K562 (cell line): ENCODE results near the gene ATAD5.

ENCODE experiments used
- ARID1B ChIP-seq: fragments of 450-650 bp; IDR thresholded peaks from 2 replicates; pipeline ENCODE4 v1.6.1; 2016; ENCODE audit warnings: antibody characterized with exemption, mild to moderate bottlenecking, inconsistent platforms
- ATF7 ChIP-seq: fragments of 450-650 bp; IDR thresholded peaks from 2 replicates; pipeline ENCODE4 v1.7.1; 2014; ENCODE audit warnings: mild to moderate bottlenecking, moderate library complexity
- DDX20 ChIP-seq: fragments of 450-650 bp; IDR thresholded peaks from 2 replicates; pipeline ENCODE4 v1.6.1; 2016; ENCODE audit warnings: missing genetic modification characterization, low read depth, mild to moderate bottlenecking, missing compliant biosample characterization, moderate library complexity
- KDM2B ChIP-seq: fragments of 250-450 bp; sonication (Bioruptor Pico); IDR thresholded peaks from 2 replicates; pipeline ENCODE4 v1.8.0; 2021; ENCODE audit warnings: mild to moderate bottlenecking, moderate library complexity
- KLF10 ChIP-seq: fragments of 250-450 bp; sonication (Bioruptor Pico); IDR thresholded peaks from 2 replicates; pipeline ENCODE4 v1.6.1; 2021; ENCODE audit warnings: matching md5 sums
- REST ChIP-seq, 2 experiments: fragments of 450-650 bp; formaldehyde crosslinking in 1 of 2; IDR thresholded peaks; 2 replicates each; pipeline versions ENCODE4 v1.4.0 to v1.6.1; 2014 to 2020; ENCODE audit warnings: mild to moderate bottlenecking in 2 of 2, borderline replicate concordance in 1 of 2, low read depth in 1 of 2
- RFX5 ChIP-seq: IDR thresholded peaks from 2 replicates; pipeline ENCODE4 v1.6.1; 2011; ENCODE audit warnings: low read depth, mild to moderate bottlenecking, improper control_type of control experiment, low read length
- SETDB1 ChIP-seq: IDR thresholded peaks from one replicate; pipeline ENCODE4 v1.6.1; 2012; ENCODE audit warnings: low read length, control low read depth, inconsistent platforms
- SMARCA4 ChIP-seq: fragments of 450-650 bp; IDR thresholded peaks from 2 replicates; pipeline ENCODE4 v1.6.1; 2016
- SP1 ChIP-seq: sonication (generic); formaldehyde crosslinking; IDR thresholded peaks from 2 replicates; pipeline ENCODE4 v1.8.1; 2022; ENCODE audit warnings: mild to moderate bottlenecking, missing genetic modification reagents
- SPI1 ChIP-seq: IDR thresholded peaks from 2 replicates; pipeline ENCODE4 v1.6.1; 2011; ENCODE audit warnings: low read depth, low read length, control low read depth, borderline replicate concordance
- TF ChIP-seq, protein P1 (sequence below), 2 experiments: fragments of 450-650 bp in 1 of 2; sonication (generic) in 1 of 2; formaldehyde crosslinking in 1 of 2; IDR thresholded peaks in 1 of 2; conservative IDR thresholded peaks in 1 of 2; 2 replicates each; pipeline versions ENCODE4 v1.6.1 to v1.8.1; 2016 to 2023; ENCODE audit warnings: mild to moderate bottlenecking in 2 of 2, moderate library complexity in 2 of 2, inconsistent platforms in 1 of 2, missing genetic modification reagents in 1 of 2
- TF ChIP-seq, protein P2 (sequence below), 2 experiments: fragments of 450-650 bp in 1 of 2; IDR thresholded peaks; 2 replicates each; pipeline ENCODE4 v1.6.1; 2011 to 2017; ENCODE audit warnings: low read depth in 2 of 2, antibody characterized with exemption in 1 of 2, borderline replicate concordance in 1 of 2, low read length in 1 of 2, mild to moderate bottlenecking in 1 of 2, mixed read lengths in 1 of 2; ENCODE audit not compliant: control insufficient read depth in 1 of 2
- TF ChIP-seq, protein P3 (sequence below), 3 experiments: IDR thresholded peaks in 2 of 3; conservative IDR thresholded peaks in 1 of 3; 2 replicates each; pipeline ENCODE4 v1.5.1; 2011 to 2012; ENCODE audit warnings: low read length in 3 of 3, mild to moderate bottlenecking in 3 of 3, control low read depth in 2 of 3, improper control_type of control experiment in 1 of 3, inconsistent platforms in 1 of 3, low read depth in 1 of 3, mixed read lengths in 1 of 3, moderate library complexity in 1 of 3; ENCODE audit not compliant: insufficient read depth in 2 of 3

GRCh38 chr17:30788918-30789317 is 42.8 kb upstream of the ATAD5 start:
- TF ChIP-seq DDX20 (tag) (no peak), SMARCA4 (no peak), ARID1B (no peak), REST (IDR thresholded peaks at IDR 0.05; ENCODE audit: borderline replicate concordance) (no peak), REST (CRISPR knock-in tag; IDR thresholded peaks at IDR 0.05; ENCODE audit: low read depth) (no peak), KDM2B (CRISPR knock-in tag) (no peak), RFX5 (no peak), SETDB1 (no peak), ATF7 (no peak), SPI1 (no peak), SP1 (CRISPR knock-in tag) (no peak), KLF10 (CRISPR knock-in tag) (no peak)
- TF ChIP-seq, protein P1, sequence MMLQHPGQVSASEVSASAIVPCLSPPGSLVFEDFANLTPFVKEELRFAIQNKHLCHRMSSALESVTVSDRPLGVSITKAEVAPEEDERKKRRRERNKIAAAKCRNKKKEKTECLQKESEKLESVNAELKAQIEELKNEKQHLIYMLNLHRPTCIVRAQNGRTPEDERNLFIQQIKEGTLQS (IDR thresholded peaks at IDR 0.05), result no peak
- TF ChIP-seq, protein P1 (CRISPR knock-in tag; conservative IDR thresholded peaks at IDR 0.05), result no peak
- TF ChIP-seq, protein P2, sequence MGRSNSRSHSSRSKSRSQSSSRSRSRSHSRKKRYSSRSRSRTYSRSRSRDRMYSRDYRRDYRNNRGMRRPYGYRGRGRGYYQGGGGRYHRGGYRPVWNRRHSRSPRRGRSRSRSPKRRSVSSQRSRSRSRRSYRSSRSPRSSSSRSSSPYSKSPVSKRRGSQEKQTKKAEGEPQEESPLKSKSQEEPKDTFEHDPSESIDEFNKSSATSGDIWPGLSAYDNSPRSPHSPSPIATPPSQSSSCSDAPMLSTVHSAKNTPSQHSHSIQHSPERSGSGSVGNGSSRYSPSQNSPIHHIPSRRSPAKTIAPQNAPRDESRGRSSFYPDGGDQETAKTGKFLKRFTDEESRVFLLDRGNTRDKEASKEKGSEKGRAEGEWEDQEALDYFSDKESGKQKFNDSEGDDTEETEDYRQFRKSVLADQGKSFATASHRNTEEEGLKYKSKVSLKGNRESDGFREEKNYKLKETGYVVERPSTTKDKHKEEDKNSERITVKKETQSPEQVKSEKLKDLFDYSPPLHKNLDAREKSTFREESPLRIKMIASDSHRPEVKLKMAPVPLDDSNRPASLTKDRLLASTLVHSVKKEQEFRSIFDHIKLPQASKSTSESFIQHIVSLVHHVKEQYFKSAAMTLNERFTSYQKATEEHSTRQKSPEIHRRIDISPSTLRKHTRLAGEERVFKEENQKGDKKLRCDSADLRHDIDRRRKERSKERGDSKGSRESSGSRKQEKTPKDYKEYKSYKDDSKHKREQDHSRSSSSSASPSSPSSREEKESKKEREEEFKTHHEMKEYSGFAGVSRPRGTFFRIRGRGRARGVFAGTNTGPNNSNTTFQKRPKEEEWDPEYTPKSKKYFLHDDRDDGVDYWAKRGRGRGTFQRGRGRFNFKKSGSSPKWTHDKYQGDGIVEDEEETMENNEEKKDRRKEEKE (IDR thresholded peaks at IDR 0.05; ENCODE audit: borderline replicate concordance in 1 of 2, control insufficient read depth in 1 of 2, low read depth in 2 of 2, low read length in 1 of 2), result no peak
- TF ChIP-seq, protein P3, sequence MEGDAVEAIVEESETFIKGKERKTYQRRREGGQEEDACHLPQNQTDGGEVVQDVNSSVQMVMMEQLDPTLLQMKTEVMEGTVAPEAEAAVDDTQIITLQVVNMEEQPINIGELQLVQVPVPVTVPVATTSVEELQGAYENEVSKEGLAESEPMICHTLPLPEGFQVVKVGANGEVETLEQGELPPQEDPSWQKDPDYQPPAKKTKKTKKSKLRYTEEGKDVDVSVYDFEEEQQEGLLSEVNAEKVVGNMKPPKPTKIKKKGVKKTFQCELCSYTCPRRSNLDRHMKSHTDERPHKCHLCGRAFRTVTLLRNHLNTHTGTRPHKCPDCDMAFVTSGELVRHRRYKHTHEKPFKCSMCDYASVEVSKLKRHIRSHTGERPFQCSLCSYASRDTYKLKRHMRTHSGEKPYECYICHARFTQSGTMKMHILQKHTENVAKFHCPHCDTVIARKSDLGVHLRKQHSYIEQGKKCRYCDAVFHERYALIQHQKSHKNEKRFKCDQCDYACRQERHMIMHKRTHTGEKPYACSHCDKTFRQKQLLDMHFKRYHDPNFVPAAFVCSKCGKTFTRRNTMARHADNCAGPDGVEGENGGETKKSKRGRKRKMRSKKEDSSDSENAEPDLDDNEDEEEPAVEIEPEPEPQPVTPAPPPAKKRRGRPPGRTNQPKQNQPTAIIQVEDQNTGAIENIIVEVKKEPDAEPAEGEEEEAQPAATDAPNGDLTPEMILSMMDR (IDR thresholded peaks at IDR 0.05 in 2 of 3, conservative IDR thresholded peaks at IDR 0.05 in 1 of 3; ENCODE audit: insufficient read depth in 2 of 3, low read depth in 1 of 3, low read length in 3 of 3), result no peak
